ENCODE results near the gene DELE1. TPM values are rescaled to one million over a fixed set of nuclear protein-coding genes. Genes with fewer than 3 reads are reported as not detected.

The DELE1 gene
- polyA plus RNA-seq, 1 donor from 2014 or later = 49.6 TPM

DNA sequence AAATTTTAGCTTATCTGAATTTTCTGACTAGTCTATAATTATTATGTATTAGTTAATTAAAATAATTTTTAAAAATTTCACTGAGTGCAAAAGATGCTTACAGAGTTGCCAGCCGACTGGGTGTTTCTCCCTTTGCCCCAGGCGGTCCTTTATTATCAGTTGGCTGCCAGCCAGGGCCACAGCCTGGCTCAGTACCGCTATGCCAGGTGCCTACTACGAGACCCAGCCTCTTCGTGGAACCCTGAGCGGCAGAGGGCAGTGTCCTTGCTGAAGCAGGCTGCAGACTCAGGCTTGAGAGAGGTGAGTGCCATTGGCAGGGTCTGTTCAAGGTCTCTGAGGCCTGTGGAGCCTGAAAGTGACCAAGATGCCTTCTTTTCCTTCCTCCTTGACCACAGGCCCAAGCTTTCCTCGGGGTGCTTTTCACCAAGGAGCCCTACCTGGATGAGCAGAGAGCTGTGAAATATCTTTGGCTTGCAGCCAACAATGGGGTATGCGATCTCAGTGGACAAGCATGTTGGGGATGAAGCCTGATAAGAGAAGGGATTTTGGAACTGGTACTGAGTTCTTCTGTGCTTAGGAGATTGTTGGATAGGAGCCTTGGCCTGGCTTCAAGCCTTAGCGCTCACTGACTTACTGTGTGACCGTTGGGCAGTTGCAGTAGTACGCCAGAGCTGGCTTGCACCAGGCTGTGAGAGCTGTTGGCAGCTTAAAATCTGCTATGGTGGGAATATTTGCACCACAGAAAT, 10.6 kb downstream of the DELE1 start:
- H4K20me1 ChIP-seq (ENCODE audit: insufficient read depth) = no peaks in the 10 kb centered on the region
- H3K27me3 ChIP-seq (ENCODE audit: insufficient read depth, low read depth, low read length) = no peaks in the 10 kb centered on the region
- H3K9ac ChIP-seq (ENCODE audit: low read length) = no peak overlapping the region
- H3F3A ChIP-seq (ENCODE audit: insufficient read depth, low read length, poor library complexity, severe bottlenecking) = no peaks in the 10 kb centered on the region
- no peak overlapping the region for H3K27ac ChIP-seq (ENCODE audit: low read length)
- no peak overlapping the region for H3K4me3 ChIP-seq (ENCODE audit: low read length)
- no peaks in the 10 kb centered on the region for H3K9me2 ChIP-seq (ENCODE audit: insufficient read depth, low read length)
- H2AFZ ChIP-seq (ENCODE audit: low read depth, low read length) = no peak overlapping the region
- no peaks in the 10 kb centered on the region for H3K36me3 ChIP-seq (ENCODE audit: insufficient read depth, low read length)
- no peak for TF ChIP-seq MXI1 (conservative IDR thresholded peaks at IDR 0.05; ENCODE audit: poor library complexity, severe bottlenecking)
- TF ChIP-seq, protein P1, sequence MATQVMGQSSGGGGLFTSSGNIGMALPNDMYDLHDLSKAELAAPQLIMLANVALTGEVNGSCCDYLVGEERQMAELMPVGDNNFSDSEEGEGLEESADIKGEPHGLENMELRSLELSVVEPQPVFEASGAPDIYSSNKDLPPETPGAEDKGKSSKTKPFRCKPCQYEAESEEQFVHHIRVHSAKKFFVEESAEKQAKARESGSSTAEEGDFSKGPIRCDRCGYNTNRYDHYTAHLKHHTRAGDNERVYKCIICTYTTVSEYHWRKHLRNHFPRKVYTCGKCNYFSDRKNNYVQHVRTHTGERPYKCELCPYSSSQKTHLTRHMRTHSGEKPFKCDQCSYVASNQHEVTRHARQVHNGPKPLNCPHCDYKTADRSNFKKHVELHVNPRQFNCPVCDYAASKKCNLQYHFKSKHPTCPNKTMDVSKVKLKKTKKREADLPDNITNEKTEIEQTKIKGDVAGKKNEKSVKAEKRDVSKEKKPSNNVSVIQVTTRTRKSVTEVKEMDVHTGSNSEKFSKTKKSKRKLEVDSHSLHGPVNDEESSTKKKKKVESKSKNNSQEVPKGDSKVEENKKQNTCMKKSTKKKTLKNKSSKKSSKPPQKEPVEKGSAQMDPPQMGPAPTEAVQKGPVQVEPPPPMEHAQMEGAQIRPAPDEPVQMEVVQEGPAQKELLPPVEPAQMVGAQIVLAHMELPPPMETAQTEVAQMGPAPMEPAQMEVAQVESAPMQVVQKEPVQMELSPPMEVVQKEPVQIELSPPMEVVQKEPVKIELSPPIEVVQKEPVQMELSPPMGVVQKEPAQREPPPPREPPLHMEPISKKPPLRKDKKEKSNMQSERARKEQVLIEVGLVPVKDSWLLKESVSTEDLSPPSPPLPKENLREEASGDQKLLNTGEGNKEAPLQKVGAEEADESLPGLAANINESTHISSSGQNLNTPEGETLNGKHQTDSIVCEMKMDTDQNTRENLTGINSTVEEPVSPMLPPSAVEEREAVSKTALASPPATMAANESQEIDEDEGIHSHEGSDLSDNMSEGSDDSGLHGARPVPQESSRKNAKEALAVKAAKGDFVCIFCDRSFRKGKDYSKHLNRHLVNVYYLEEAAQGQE (IDR thresholded peaks at IDR 0.05; ENCODE audit: borderline replicate concordance) = no peak
- no peak for TF ChIP-seq RAD21 (conservative IDR thresholded peaks at IDR 0.05)
- H3K79me2 ChIP-seq (replicated peaks; ENCODE audit: insufficient read depth, low read length) = no peaks in the 10 kb centered on the region
- H3K9me3 ChIP-seq (ENCODE audit: low read length) = no peaks in the 10 kb centered on the region
- no peak overlapping the region for H3K4me2 ChIP-seq (ENCODE audit: low read length)

DNA sequence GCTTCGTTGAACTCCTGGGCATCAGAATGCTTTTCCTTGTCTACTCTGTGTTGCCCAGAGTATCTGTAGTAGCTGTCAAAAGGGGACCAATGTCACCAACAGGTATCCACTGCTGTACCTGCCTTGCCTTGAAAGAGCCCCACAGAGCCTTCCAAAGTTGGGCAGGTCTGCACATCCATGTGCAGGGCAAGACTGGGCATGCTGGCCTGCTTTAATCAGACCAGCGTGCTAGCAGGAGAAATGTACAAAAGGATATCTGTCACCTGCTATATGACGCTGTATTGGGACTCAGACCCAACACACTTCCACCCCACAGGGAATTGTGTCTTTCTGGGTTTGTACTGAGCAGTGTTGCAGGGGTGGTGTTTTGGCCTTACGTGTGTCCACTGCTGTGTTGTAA, 11.9 kb downstream of the DELE1 start:
- Histone ChIP-seq H3K79me2 (replicated peaks; ENCODE audit: insufficient read depth, low read length) (no peaks in the 10 kb centered on the region), H3K36me3 (ENCODE audit: insufficient read depth, low read length) (no peaks in the 10 kb centered on the region), H3K27ac (ENCODE audit: low read length) (no peak overlapping the region), H3K9me2 (ENCODE audit: insufficient read depth, low read length) (no peaks in the 10 kb centered on the region), H3K4me3 (ENCODE audit: low read length) (no peak overlapping the region), H3F3A (ENCODE audit: insufficient read depth, low read length, poor library complexity, severe bottlenecking) (no peaks in the 10 kb centered on the region), H4K20me1 (ENCODE audit: insufficient read depth) (no peaks in the 10 kb centered on the region), H3K4me2 (ENCODE audit: low read length) (no peak overlapping the region), H2AFZ (ENCODE audit: low read depth, low read length) (no peak overlapping the region), H3K9me3 (ENCODE audit: low read length) (no peaks in the 10 kb centered on the region), H3K9ac (ENCODE audit: low read length) (no peak overlapping the region), H3K27me3 (ENCODE audit: insufficient read depth, low read depth, low read length) (no peaks in the 10 kb centered on the region)
- TF ChIP-seq TAF1 (IDR thresholded peaks at IDR 0.05; ENCODE audit: low read depth) = no peak
- TF ChIP-seq SMC3 (conservative IDR thresholded peaks at IDR 0.05; ENCODE audit: poor library complexity) = no peak
- TF ChIP-seq, protein P1 (IDR thresholded peaks at IDR 0.05; ENCODE audit: borderline replicate concordance) = no peak
- no peak for TF ChIP-seq POLR2AphosphoS5 (IDR thresholded peaks at IDR 0.05)
- no peak for TF ChIP-seq RAD21 (conservative IDR thresholded peaks at IDR 0.05)
- no peak for TF ChIP-seq EZH2 (IDR thresholded peaks at IDR 0.05; ENCODE audit: borderline replicate concordance, insufficient read depth, low read length, poor library complexity, severe bottlenecking)
- TF ChIP-seq, protein P2, sequence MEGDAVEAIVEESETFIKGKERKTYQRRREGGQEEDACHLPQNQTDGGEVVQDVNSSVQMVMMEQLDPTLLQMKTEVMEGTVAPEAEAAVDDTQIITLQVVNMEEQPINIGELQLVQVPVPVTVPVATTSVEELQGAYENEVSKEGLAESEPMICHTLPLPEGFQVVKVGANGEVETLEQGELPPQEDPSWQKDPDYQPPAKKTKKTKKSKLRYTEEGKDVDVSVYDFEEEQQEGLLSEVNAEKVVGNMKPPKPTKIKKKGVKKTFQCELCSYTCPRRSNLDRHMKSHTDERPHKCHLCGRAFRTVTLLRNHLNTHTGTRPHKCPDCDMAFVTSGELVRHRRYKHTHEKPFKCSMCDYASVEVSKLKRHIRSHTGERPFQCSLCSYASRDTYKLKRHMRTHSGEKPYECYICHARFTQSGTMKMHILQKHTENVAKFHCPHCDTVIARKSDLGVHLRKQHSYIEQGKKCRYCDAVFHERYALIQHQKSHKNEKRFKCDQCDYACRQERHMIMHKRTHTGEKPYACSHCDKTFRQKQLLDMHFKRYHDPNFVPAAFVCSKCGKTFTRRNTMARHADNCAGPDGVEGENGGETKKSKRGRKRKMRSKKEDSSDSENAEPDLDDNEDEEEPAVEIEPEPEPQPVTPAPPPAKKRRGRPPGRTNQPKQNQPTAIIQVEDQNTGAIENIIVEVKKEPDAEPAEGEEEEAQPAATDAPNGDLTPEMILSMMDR (IDR thresholded peaks at IDR 0.05; ENCODE audit: poor library complexity, severe bottlenecking) = no peak
- no peak for TF ChIP-seq EP300 (conservative IDR thresholded peaks at IDR 0.05; ENCODE audit: poor library complexity, severe bottlenecking)
- no peak for TF ChIP-seq MXI1 (conservative IDR thresholded peaks at IDR 0.05; ENCODE audit: poor library complexity, severe bottlenecking)

All from neural cell (in vitro differentiated cells).